NCI-H526 (cell line): ENCODE results near the gene LDLRAD4.

ENCODE experiments used
- DNase-seq, 2 experiments: peaks; one replicate each; lab custom pipeline; 2025; lab: John Stamatoyannopoulos, UW

Gene LDLRAD4

GRCh38 chr18:13265911-13266217 lies 47.3 kb downstream of the LDLRAD4 start:
- DNase-seq: no peak

- DNase-seq: no peak
These were observed 47.9 kb downstream of the LDLRAD4 start for GRCh38 chr18:13266218-13267100.

GRCh38 chr18:13267431-13267873 lies 48.9 kb downstream of the LDLRAD4 start:
- DNase-seq: peak; percentile 12 to 53

GRCh38 chr18:13268158-13269012 lies 49.8 kb downstream of the LDLRAD4 start:
- no peak for DNase-seq

GRCh38 chr18:13269013-13269280 lies 50.4 kb downstream of the LDLRAD4 start:
- DNase-seq: no peak

GRCh38 chr18:13269521-13270011 lies 51.0 kb downstream of the LDLRAD4 start:
- DNase-seq: no peak

GRCh38 chr18:13270279-13270855 lies 51.8 kb downstream of the LDLRAD4 start:
- DNase-seq: no peak

GRCh38 chr18:13271302-13271911 lies 52.8 kb downstream of the LDLRAD4 start:
- DNase-seq: no peak

- no peak for DNase-seq
These were observed 53.9 kb downstream of the LDLRAD4 start for GRCh38 chr18:13272416-13272815.

GRCh38 chr18:13273800-13274199 lies 55.2 kb downstream of the LDLRAD4 start:
- DNase-seq: no peak

- no peak for DNase-seq
These were observed 56.5 kb downstream of the LDLRAD4 start for GRCh38 chr18:13275075-13275474.

- DNase-seq: no peak
These were observed 58.3 kb downstream of the LDLRAD4 start for GRCh38 chr18:13276530-13277520.

- no peak for DNase-seq
These were observed 59.6 kb downstream of the LDLRAD4 start for GRCh38 chr18:13278062-13278630.

- DNase-seq: no peak
These were observed 60.9 kb downstream of the LDLRAD4 start for GRCh38 chr18:13279181-13280069.

GRCh38 chr18:13280070-13280795 lies 61.7 kb downstream of the LDLRAD4 start:
- DNase-seq: no peak

GRCh38 chr18:13281406-13281805 lies 62.8 kb downstream of the LDLRAD4 start:
- DNase-seq: no peak

GRCh38 chr18:13283746-13284145 lies 65.2 kb downstream of the LDLRAD4 start:
- no peak for DNase-seq

GRCh38 chr18:13284330-13285027 lies 65.9 kb downstream of the LDLRAD4 start:
- no peak for DNase-seq
